HepG2 (cell line): Measurements from ENCODE around the gene RABGGTA. TPM values are rescaled to one million over a fixed set of nuclear protein-coding genes. Genes with fewer than 3 reads are reported as not detected.

Source experiments
- BCLAF1 ChIP-seq: fragments of 450-650 bp; IDR thresholded peaks from 2 replicates; pipeline ENCODE4 v1.6.1; 2017; ENCODE audit warnings: mild to moderate bottlenecking
- CHD4 ChIP-seq: fragments of 200-600 bp; sonication (generic); IDR thresholded peaks from 2 replicates; pipeline ENCODE4 v1.7.0; 2017; ENCODE audit warnings: mild to moderate bottlenecking, low read length, borderline replicate concordance
- DDIT3 ChIP-seq: sonication (generic); formaldehyde crosslinking; IDR thresholded peaks from 2 replicates; pipeline ENCODE4 v1.4.0; 2020; ENCODE audit warnings: mild to moderate bottlenecking, missing genetic modification reagents
- KLF6 ChIP-seq: IDR thresholded peaks from 2 replicates; pipeline ENCODE4 v1.8.0; 2016; ENCODE audit warnings: missing biosample characterization, missing genetic modification reagents
- MIER2 ChIP-seq: IDR thresholded peaks from 2 replicates; pipeline ENCODE4 v1.6.1; 2016; ENCODE audit warnings: missing biosample characterization, missing genetic modification reagents
- NCOA2 ChIP-seq: sonication (generic); formaldehyde crosslinking; IDR thresholded peaks from 2 replicates; pipeline ENCODE4 v1.8.0; 2022; ENCODE audit warnings: inconsistent platforms
- NONO ChIP-seq, 2 experiments: fragments of 450-650 bp in 1 of 2; sonication (generic) in 1 of 2; formaldehyde crosslinking in 1 of 2; IDR thresholded peaks in 1 of 2; conservative IDR thresholded peaks in 1 of 2; 2 replicates each; pipeline versions ENCODE4 v1.6.1 to v1.8.0; 2017 to 2022; ENCODE audit warnings: mild to moderate bottlenecking in 1 of 2, missing genetic modification reagents in 1 of 2, moderate library complexity in 1 of 2
- PPARG ChIP-seq: conservative IDR thresholded peaks from 2 replicates; pipeline ENCODE4 v1.6.1; 2016; ENCODE audit warnings: missing biosample characterization, missing genetic modification reagents
- PRPF4 ChIP-seq: fragments of 200-400 bp; formaldehyde crosslinking; IDR thresholded peaks from 2 replicates; pipeline ENCODE4 v1.6.1; 2016; ENCODE audit warnings: low read length, low read depth; ENCODE audit not compliant: poor library complexity, severe bottlenecking
- SMAD9 ChIP-seq: sonication (generic); formaldehyde crosslinking; IDR thresholded peaks from 2 replicates; pipeline ENCODE4 v1.5.1; 2020; ENCODE audit warnings: mild to moderate bottlenecking, missing genetic modification reagents
- TBP ChIP-seq: sonication (generic); formaldehyde crosslinking; IDR thresholded peaks from 2 replicates; pipeline ENCODE4 v1.5.0; 2020; ENCODE audit warnings: missing genetic modification reagents
- ZNF609 ChIP-seq: sonication (generic); formaldehyde crosslinking; IDR thresholded peaks from 2 replicates; pipeline ENCODE4 v1.4.0; 2020; ENCODE audit warnings: mild to moderate bottlenecking, missing genetic modification reagents, borderline replicate concordance
- ZNF652 ChIP-seq: IDR thresholded peaks from 2 replicates; pipeline ENCODE4 v1.6.1; 2016; ENCODE audit warnings: low read depth, borderline replicate concordance
- ZNF703 ChIP-seq: sonication (generic); formaldehyde crosslinking; IDR thresholded peaks from 2 replicates; pipeline ENCODE4 v1.5.1; 2020; ENCODE audit warnings: missing genetic modification reagents, mild to moderate bottlenecking, moderate library complexity, borderline replicate concordance
- ZNF770 ChIP-seq: sonication (generic); formaldehyde crosslinking; IDR thresholded peaks from 2 replicates; pipeline ENCODE4 v1.5.0; 2020; ENCODE audit warnings: mild to moderate bottlenecking, missing genetic modification reagents
- ZSCAN29 ChIP-seq: sonication (generic); formaldehyde crosslinking; conservative IDR thresholded peaks from 2 replicates; pipeline ENCODE4 v1.4.0; 2020; ENCODE audit warnings: mild to moderate bottlenecking, missing genetic modification reagents
- polyA plus RNA-seq, 8 experiments: library from polyadenylated mRNA; depleted of rRNA in 3 of 8; stranded (reverse) in 7 of 8; unstranded in 1 of 8; fragments of >200 nt; fragmentation: Illumina TruSeq in 4 of 8; extraction: Trizol in 4 of 8; gene quantifications; 2 replicates each; pipeline versions ENCODE4 v1.2.1 to v1.2.3, GENCODE V29; 2011 to 2016; ENCODE audit warnings: low read depth in 4 of 8, missing spikeins in 1 of 8, mixed read lengths in 1 of 8; ENCODE audit not compliant: insufficient read depth in 1 of 8
- total RNA-seq, 5 experiments: library from RNA; depleted of rRNA; stranded (reverse); fragments of >200 nt; fragmentation: Illumina TruSeq; extraction: Trizol; gene quantifications; 2 replicates each; pipeline ENCODE4 v1.2.3, GENCODE V29; 2016; ENCODE audit warnings: low read depth in 1 of 5

RABGGTA gene
- total and polyA plus RNA-seq, 2 of the 13 experiments (the other 11 are each of a cell fraction or from before 2014, with no cell fraction given): 57.9 to 90.8 TPM

GRCh38 chr14:24297190-24297964 lies 26.0 kb upstream of the RABGGTA start (continued):
- TF ChIP-seq ZNF609 (CRISPR knock-in tag) (no peak), BCLAF1 (no peak), ZSCAN29 (CRISPR knock-in tag) (0 out of 2 replicates have a peak, but pooled peaks have one; percentile 73), TBP (no peak), CHD4 (no peak), PPARG (CRISPR knock-in tag) (peak; percentile 42; the same call in 1 of the 2 replicates), DDIT3 (CRISPR knock-in tag) (no peak; the same call in 1 of the 2 replicates), ZNF770 (CRISPR knock-in tag) (no peak), ZNF652 (CRISPR knock-in tag) (peak; percentile 54; the same call in 1 of the 2 replicates), ZNF703 (no peak), MIER2 (CRISPR knock-in tag) (peak; percentile 81), NCOA2 (peak; percentile 33; the same call in 1 of the 2 replicates), KLF6 (CRISPR knock-in tag) (0 out of 2 replicates have a peak, but pooled peaks have one; percentile 20), SMAD9 (CRISPR knock-in tag) (no peak; the same call in 1 of the 2 replicates), PRPF4 (no peak), NONO (IDR thresholded peaks at IDR 0.05) (no peak), NONO (CRISPR knock-in tag; conservative IDR thresholded peaks at IDR 0.05) (no peak)
